Type B pancreatic cell (in vitro differentiated cells): ENCODE results near the gene DLX5. TPM values are rescaled to one million over a fixed set of nuclear protein-coding genes. Genes with fewer than 3 reads are reported as not detected.

ENCODE experiments used
- DNase-seq: peaks from one replicate; pipeline ENCODE4 v3.0.0; 2021; ENCODE audit warnings: mixed read lengths; ENCODE audit not compliant: unreplicated experiment; ENCODE audit errors: extremely low spot score
- H3K27ac Mint-ChIP-seq: 2 replicates; pipeline ENCODE4 v1.8.0; 2021; ENCODE audit warnings: mild to moderate bottlenecking, mixed read lengths
- H3K27me3 Mint-ChIP-seq: 2 replicates; pipeline ENCODE4 v1.8.0; 2021; ENCODE audit warnings: mixed read lengths
- H3K36me3 Mint-ChIP-seq: 2 replicates; pipeline ENCODE4 v1.8.0; 2021; ENCODE audit warnings: mixed read lengths
- H3K4me1 Mint-ChIP-seq: one replicate; pipeline ENCODE4 v1.8.0; 2021; ENCODE audit warnings: mixed read lengths; ENCODE audit not compliant: unreplicated experiment
- H3K4me3 Mint-ChIP-seq: 2 replicates; pipeline ENCODE4 v1.8.0; 2021; ENCODE audit warnings: mild to moderate bottlenecking, mixed read lengths
- H3K9me3 Mint-ChIP-seq: 2 replicates; pipeline ENCODE4 v1.8.0; 2021; ENCODE audit warnings: mixed read lengths
- total RNA-seq: library from RNA; stranded (reverse); gene quantifications from 2 replicates; pipeline ENCODE4 v1.2.1, GENCODE V29; 2021; ENCODE audit warnings: low replicate concordance
- TF ChIP-seq, protein P1 (sequence below): fragments of 200-600 bp; sonication (generic); conservative IDR thresholded peaks from 2 replicates; pipeline ENCODE4 v1.5.0; 2021; ENCODE audit warnings: antibody characterized with exemption, mild to moderate bottlenecking

Gene DLX5
- total RNA-seq, 1 donor from 2014 or later = 37.9 TPM

GRCh38 chr7:97001221-97001620 lies 23.4 kb downstream of the DLX5 start:
- H3K36me3 Mint-ChIP-seq = no peaks in the 10 kb centered on the region
- TF ChIP-seq, protein P1, sequence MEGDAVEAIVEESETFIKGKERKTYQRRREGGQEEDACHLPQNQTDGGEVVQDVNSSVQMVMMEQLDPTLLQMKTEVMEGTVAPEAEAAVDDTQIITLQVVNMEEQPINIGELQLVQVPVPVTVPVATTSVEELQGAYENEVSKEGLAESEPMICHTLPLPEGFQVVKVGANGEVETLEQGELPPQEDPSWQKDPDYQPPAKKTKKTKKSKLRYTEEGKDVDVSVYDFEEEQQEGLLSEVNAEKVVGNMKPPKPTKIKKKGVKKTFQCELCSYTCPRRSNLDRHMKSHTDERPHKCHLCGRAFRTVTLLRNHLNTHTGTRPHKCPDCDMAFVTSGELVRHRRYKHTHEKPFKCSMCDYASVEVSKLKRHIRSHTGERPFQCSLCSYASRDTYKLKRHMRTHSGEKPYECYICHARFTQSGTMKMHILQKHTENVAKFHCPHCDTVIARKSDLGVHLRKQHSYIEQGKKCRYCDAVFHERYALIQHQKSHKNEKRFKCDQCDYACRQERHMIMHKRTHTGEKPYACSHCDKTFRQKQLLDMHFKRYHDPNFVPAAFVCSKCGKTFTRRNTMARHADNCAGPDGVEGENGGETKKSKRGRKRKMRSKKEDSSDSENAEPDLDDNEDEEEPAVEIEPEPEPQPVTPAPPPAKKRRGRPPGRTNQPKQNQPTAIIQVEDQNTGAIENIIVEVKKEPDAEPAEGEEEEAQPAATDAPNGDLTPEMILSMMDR = no peak
- peak overlapping the region; percentile 95 for H3K4me3 Mint-ChIP-seq
- H3K27ac Mint-ChIP-seq = peak overlapping the region; percentile 50
- no peak for DNase-seq
- H3K4me1 Mint-ChIP-seq = peaks cover 49% of the 10 kb centered on the region
- H3K9me3 Mint-ChIP-seq = no peaks in the 10 kb centered on the region
- peaks cover 94% of the 10 kb centered on the region for H3K27me3 Mint-ChIP-seq

DNA sequence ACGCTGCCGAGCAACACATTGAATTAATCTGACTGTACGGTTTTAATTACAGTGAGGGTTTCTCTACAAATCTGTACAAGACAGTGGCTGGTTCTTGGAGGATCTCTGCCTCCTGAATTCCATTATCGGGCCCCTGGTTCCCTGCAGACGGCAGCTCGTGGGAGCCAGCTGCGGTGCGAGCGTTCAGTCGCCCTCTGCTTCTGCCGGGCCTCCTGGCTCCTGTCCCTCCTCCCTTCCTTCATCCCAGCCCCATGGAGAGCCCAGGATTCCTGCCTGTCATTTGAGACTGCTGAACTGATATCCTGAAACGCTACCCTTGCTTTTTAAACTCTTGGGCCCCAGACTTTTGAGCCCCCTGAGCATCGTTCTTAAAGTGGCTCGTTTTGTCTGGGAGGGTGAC lies 25.9 kb downstream of the DLX5 start:
- Mint-ChIP-seq H3K36me3 (peaks cover 6% of the 10 kb centered on the region), H3K9me3 (peaks cover 7% of the 10 kb centered on the region), H3K4me3 (peak overlapping the region; percentile 88), H3K27me3 (peaks cover 98% of the 10 kb centered on the region), H3K4me1 (peaks cover 61% of the 10 kb centered on the region), H3K27ac (no peak overlapping the region)
- TF ChIP-seq, protein P1 = no peak
- DNase-seq = no peak

- H3K4me1 Mint-ChIP-seq = peaks cover 60% of the 10 kb centered on the region
- no peak for DNase-seq
- peaks cover 7% of the 10 kb centered on the region for H3K9me3 Mint-ChIP-seq
- H3K27me3 Mint-ChIP-seq = peaks cover 98% of the 10 kb centered on the region
- H3K4me3 Mint-ChIP-seq = peak overlapping the region; percentile 88
- no peak overlapping the region for H3K27ac Mint-ChIP-seq
- H3K36me3 Mint-ChIP-seq = peaks cover 8% of the 10 kb centered on the region
- TF ChIP-seq, protein P1 = no peak
Measured at GRCh38 chr7:96998333-96998732, 26.3 kb downstream of the DLX5 start.

DNA sequence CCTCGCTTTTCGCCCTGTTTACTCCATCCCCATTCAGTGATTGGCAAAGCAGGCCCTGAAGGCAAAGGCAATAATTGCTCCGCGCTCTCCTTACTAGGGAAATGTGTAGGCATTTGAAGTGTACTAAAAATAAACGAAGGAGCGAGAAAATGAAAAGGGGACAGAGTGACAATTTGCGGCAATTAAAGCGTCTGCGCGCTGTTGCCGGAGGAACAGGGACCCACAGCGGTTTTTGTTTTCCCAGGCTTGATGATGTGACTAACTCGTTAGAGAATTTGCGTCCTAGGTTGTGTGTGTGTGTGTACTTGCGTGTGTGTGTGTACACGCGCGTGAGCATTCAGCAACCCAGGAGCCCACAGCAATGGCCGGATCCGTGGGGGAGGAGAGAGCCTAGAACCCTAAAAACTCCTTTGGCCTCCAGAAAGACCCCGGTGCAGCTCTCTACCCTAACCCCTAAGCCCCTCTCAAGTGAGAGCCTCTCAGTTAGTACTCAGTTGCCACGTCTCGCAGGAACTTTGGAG lies 27.1 kb downstream of the DLX5 start:
- H3K36me3 Mint-ChIP-seq = peaks cover 13% of the 10 kb centered on the region
- no peak for DNase-seq
- H3K27ac Mint-ChIP-seq = peak overlapping the region; percentile 68
- H3K4me3 Mint-ChIP-seq = peak overlapping the region; percentile 88
- TF ChIP-seq, protein P1 = no peak
- H3K4me1 Mint-ChIP-seq = peaks cover 56% of the 10 kb centered on the region
- H3K27me3 Mint-ChIP-seq = peaks cover 98% of the 10 kb centered on the region
- H3K9me3 Mint-ChIP-seq = peaks cover 7% of the 10 kb centered on the region

GRCh38 chr7:96996958-96997511 lies 27.6 kb downstream of the DLX5 start:
- TF ChIP-seq, protein P1 = no peak
- Mint-ChIP-seq H3K36me3 (peaks cover 13% of the 10 kb centered on the region), H3K4me3 (peak overlapping the region; percentile 88), H3K27me3 (peaks cover 98% of the 10 kb centered on the region), H3K4me1 (peaks cover 58% of the 10 kb centered on the region), H3K9me3 (peaks cover 7% of the 10 kb centered on the region), H3K27ac (peak overlapping the region; percentile 68)
- no peak for DNase-seq
